NCI-H82 (cell line): ENCODE measurements around the gene HSPB6.

Source experiments
- DNase-seq: peaks from one replicate; lab custom pipeline; 2025; lab: John Stamatoyannopoulos, UW

The HSPB6 gene

GRCh38 chr19:35716801-35717664, 39.8 kb downstream of the HSPB6 start:
- DNase-seq: peak; percentile 99

- DNase-seq: no peak
Measured at GRCh38 chr19:35715981-35716800, 40.6 kb downstream of the HSPB6 start.

GRCh38 chr19:35715355-35715809, 41.4 kb downstream of the HSPB6 start:
- no peak for DNase-seq

GRCh38 chr19:35714601-35715354, 42.1 kb downstream of the HSPB6 start:
- DNase-seq: no peak

GRCh38 chr19:35713904-35714495, 42.8 kb downstream of the HSPB6 start:
- DNase-seq: no peak

- DNase-seq: no peak
Measured at GRCh38 chr19:35713506-35713850, 43.4 kb downstream of the HSPB6 start.

- DNase-seq: no peak
Measured at GRCh38 chr19:35712567-35713505, 44.0 kb downstream of the HSPB6 start.

GRCh38 chr19:35710784-35711723, 45.8 kb downstream of the HSPB6 start:
- DNase-seq: no peak

- no peak for DNase-seq
Measured at GRCh38 chr19:35708391-35708790, 48.4 kb downstream of the HSPB6 start.
